Nephron progenitor cell (in vitro differentiated cells): ENCODE measurements around the gene CPEB4.

Source experiments
- DNase-seq: peaks from one replicate; pipeline ENCODE4 v3.0.0; 2021
- H3K27ac Mint-ChIP-seq: 2 replicates; pipeline ENCODE4 v1.8.0; 2021; ENCODE audit warnings: mild to moderate bottlenecking, moderate library complexity, mixed read lengths
- H3K27me3 Mint-ChIP-seq: 2 replicates; pipeline ENCODE4 v1.8.0; 2021; ENCODE audit warnings: mild to moderate bottlenecking, low read depth, mixed read lengths; ENCODE audit not compliant: poor library complexity
- H3K36me3 Mint-ChIP-seq: 2 replicates; pipeline ENCODE4 v1.8.0; 2021; ENCODE audit warnings: low read depth, mixed read lengths
- H3K4me1 Mint-ChIP-seq: 2 replicates; pipeline ENCODE4 v1.8.0; 2021; ENCODE audit warnings: mixed read lengths
- H3K4me3 Mint-ChIP-seq: 2 replicates; pipeline ENCODE4 v1.8.0; 2021; ENCODE audit warnings: mild to moderate bottlenecking, moderate library complexity, mixed read lengths
- H3K9me3 Mint-ChIP-seq: 2 replicates; pipeline ENCODE4 v1.8.0; 2021; ENCODE audit warnings: mild to moderate bottlenecking, moderate library complexity, mixed read lengths
- CTCF ChIP-seq: fragments of 200-600 bp; sonication (generic); IDR thresholded peaks from 2 replicates; pipeline ENCODE4 v1.5.0; 2021; ENCODE audit warnings: antibody characterized with exemption

Gene CPEB4

GRCh38 chr5:173845321-173845720 lies 42.8 kb upstream of the CPEB4 start:
- TF ChIP-seq CTCF: no peak
- Mint-ChIP-seq H3K9me3 (peaks cover 18% of the 10 kb centered on the region), H3K4me3 (no peak overlapping the region), H3K27ac (no peak overlapping the region), H3K4me1 (no peaks in the 10 kb centered on the region), H3K36me3 (no peaks in the 10 kb centered on the region), H3K27me3 (peaks cover 6% of the 10 kb centered on the region)
- no peak for DNase-seq

GRCh38 chr5:173846929-173847501 lies 41.1 kb upstream of the CPEB4 start:
- peaks cover 14% of the 10 kb centered on the region for H3K4me1 Mint-ChIP-seq
- H3K27ac Mint-ChIP-seq: no peak overlapping the region
- H3K9me3 Mint-ChIP-seq: peaks cover 18% of the 10 kb centered on the region
- TF ChIP-seq CTCF: no peak
- H3K36me3 Mint-ChIP-seq: no peaks in the 10 kb centered on the region
- no peak for DNase-seq
- H3K4me3 Mint-ChIP-seq: no peak overlapping the region
- H3K27me3 Mint-ChIP-seq: peaks cover 6% of the 10 kb centered on the region

- Mint-ChIP-seq H3K4me3 (no peak overlapping the region), H3K9me3 (peaks cover 18% of the 10 kb centered on the region)
- no peak for TF ChIP-seq CTCF
These were observed 39.1 kb upstream of the CPEB4 start for GRCh38 chr5:173848986-173849596.

GRCh38 chr5:173849908-173850307 lies 38.2 kb upstream of the CPEB4 start:
- H3K36me3 Mint-ChIP-seq: no peaks in the 10 kb centered on the region
- no peak for TF ChIP-seq CTCF
- peaks cover 18% of the 10 kb centered on the region for H3K9me3 Mint-ChIP-seq
- H3K27ac Mint-ChIP-seq: no peak overlapping the region
- H3K27me3 Mint-ChIP-seq: peaks cover 6% of the 10 kb centered on the region
- no peak overlapping the region for H3K4me3 Mint-ChIP-seq
- H3K4me1 Mint-ChIP-seq: peaks cover 14% of the 10 kb centered on the region
- DNase-seq: no peak

More at GRCh38 chr5:173848986-173849596, 39.1 kb upstream of the CPEB4 start:
- no peak for DNase-seq
- Mint-ChIP-seq H3K27ac (no peak overlapping the region), H3K36me3 (no peaks in the 10 kb centered on the region), H3K27me3 (peaks cover 6% of the 10 kb centered on the region), H3K4me1 (peaks cover 14% of the 10 kb centered on the region)

- H3K9me3 Mint-ChIP-seq: peaks cover 18% of the 10 kb centered on the region
- DNase-seq: no peak
- H3K36me3 Mint-ChIP-seq: no peaks in the 10 kb centered on the region
- peaks cover 1% of the 10 kb centered on the region for H3K27me3 Mint-ChIP-seq
- no peak overlapping the region for H3K4me3 Mint-ChIP-seq
- TF ChIP-seq CTCF: no peak
- H3K27ac Mint-ChIP-seq: no peak overlapping the region
- H3K4me1 Mint-ChIP-seq: peaks cover 22% of the 10 kb centered on the region
These were observed 37.5 kb upstream of the CPEB4 start for GRCh38 chr5:173850659-173851058.
